K562 (cell line): Measurements from ENCODE around the gene TUBA1B. TPM values are rescaled to one million over a fixed set of nuclear protein-coding genes. Genes with fewer than 3 reads are reported as not detected.

Source experiments
- CBFA2T2 ChIP-seq: fragments of 450-650 bp; conservative IDR thresholded peaks from 2 replicates; pipeline ENCODE4 v1.6.1; 2017; ENCODE audit warnings: mild to moderate bottlenecking
- E2F3 ChIP-seq: fragments of 250-450 bp; sonication (Bioruptor Pico); IDR thresholded peaks from 2 replicates; pipeline ENCODE4 v1.4.0; 2020; ENCODE audit warnings: mild to moderate bottlenecking
- EGR1 ChIP-seq: fragments of 450-650 bp; conservative IDR thresholded peaks from 2 replicates; pipeline ENCODE4 v1.6.1; 2017; ENCODE audit warnings: mild to moderate bottlenecking
- EP300 ChIP-seq: IDR thresholded peaks from 2 replicates; pipeline ENCODE4 v1.6.1; 2012; ENCODE audit warnings: low read length, improper control_type of control experiment
- FOXA1 ChIP-seq: fragments of 450-650 bp; IDR thresholded peaks from 2 replicates; pipeline ENCODE4 v1.6.1; 2016; ENCODE audit warnings: mild to moderate bottlenecking, borderline replicate concordance
- HMG20B ChIP-seq: fragments of 250-450 bp; sonication (Bioruptor Pico); IDR thresholded peaks from 2 replicates; pipeline ENCODE4 v1.5.0; 2021; ENCODE audit warnings: mild to moderate bottlenecking
- LEF1 ChIP-seq: fragments of 450-650 bp; IDR thresholded peaks from 2 replicates; pipeline ENCODE4 v1.6.1; 2016; ENCODE audit warnings: mild to moderate bottlenecking
- MAFG ChIP-seq: fragments of 450-650 bp; conservative IDR thresholded peaks from 2 replicates; pipeline ENCODE4 v1.6.1; 2016; ENCODE audit warnings: missing genetic modification characterization, missing compliant biosample characterization
- MTA2 ChIP-seq: fragments of 450-650 bp; IDR thresholded peaks from 2 replicates; pipeline ENCODE4 v1.6.1; 2016; ENCODE audit warnings: low read depth
- NCOA1 ChIP-seq: fragments of 450-650 bp; IDR thresholded peaks from 2 replicates; pipeline ENCODE4 v1.6.1; 2016; ENCODE audit warnings: low read depth
- POLR2A ChIP-seq: fragments of 450-650 bp; conservative IDR thresholded peaks from 2 replicates; pipeline ENCODE4 v1.6.1; 2016
- TCF7 ChIP-seq: sonication (generic); IDR thresholded peaks from 2 replicates; pipeline ENCODE4 v1.6.1; 2016; ENCODE audit warnings: antibody characterized with exemption, borderline replicate concordance
- ZNF12 ChIP-seq: sonication (generic); formaldehyde crosslinking; IDR thresholded peaks from 2 replicates; pipeline ENCODE4 v1.4.0; 2020; ENCODE audit warnings: mild to moderate bottlenecking, missing genetic modification reagents
- ZNF232 ChIP-seq: sonication (generic); formaldehyde crosslinking; IDR thresholded peaks from 2 replicates; pipeline ENCODE4 v1.8.0; 2022; ENCODE audit warnings: mild to moderate bottlenecking, missing genetic modification reagents
- ZNF277 ChIP-seq: fragments of 250-450 bp; sonication (Bioruptor Pico); IDR thresholded peaks from 2 replicates; pipeline ENCODE4 v1.8.0; 2022; ENCODE audit warnings: inconsistent platforms, mild to moderate bottlenecking, moderate library complexity, borderline replicate concordance
- ZNF57 ChIP-seq: fragments of 450-650 bp; formaldehyde crosslinking; IDR thresholded peaks from 2 replicates; pipeline ENCODE4 v1.4.0; 2020; ENCODE audit warnings: mild to moderate bottlenecking, moderate library complexity
- ZNF785 ChIP-seq: fragments of 250-450 bp; sonication (Bioruptor Pico); IDR thresholded peaks from 2 replicates; pipeline ENCODE4 v1.4.0; 2020; ENCODE audit warnings: mild to moderate bottlenecking
- polyA plus RNA-seq, 8 experiments: library from polyadenylated mRNA; depleted of rRNA in 4 of 8; stranded (reverse) in 5 of 8; unstranded in 3 of 8; fragments of >200 nt; fragmentation: Nextera tagmentation in 2 of 8; fragmentation: Illumina TruSeq in 1 of 8; extraction: Ambion mirVana in 2 of 8; extraction: Trizol in 1 of 8; gene quantifications; 2 replicates each; pipeline versions ENCODE4 v1.2.1 to v1.2.3, GENCODE V29; 2011 to 2014; ENCODE audit warnings: inconsistent platforms in 1 of 8, missing spikeins in 1 of 8
- total RNA-seq, 7 experiments: library from RNA; depleted of rRNA in 6 of 7; stranded (reverse); fragments of >200 nt in 6 of 7; fragmentation: Illumina TruSeq in 2 of 7; extraction: Trizol in 2 of 7; gene quantifications; 2 replicates each; pipeline versions ENCODE4 v1.2.1 to v1.2.3, GENCODE V29; 2011 to 2021; ENCODE audit warnings: low replicate concordance in 1 of 7
- TF ChIP-seq, protein P1 (sequence below): fragments of 250-450 bp; sonication (Bioruptor Pico); IDR thresholded peaks from 2 replicates; pipeline ENCODE4 v1.4.0; 2020
- TF ChIP-seq, protein P2 (sequence below): fragments of 250-450 bp; sonication (Bioruptor Pico); IDR thresholded peaks from 2 replicates; pipeline ENCODE4 v1.9.0; 2021; ENCODE audit warnings: mild to moderate bottlenecking
- TF ChIP-seq, protein P3 (sequence below): sonication (generic); formaldehyde crosslinking; IDR thresholded peaks from 2 replicates; pipeline ENCODE4 v1.8.1; 2023; ENCODE audit warnings: mild to moderate bottlenecking, missing genetic modification reagents

Gene TUBA1B
- total and polyA plus RNA-seq, 9 of the 15 experiments (the other 6 are each of a cell fraction or from before 2014, with no cell fraction given) = 2,189 to 4,624 (median 2,628) TPM

DNA sequence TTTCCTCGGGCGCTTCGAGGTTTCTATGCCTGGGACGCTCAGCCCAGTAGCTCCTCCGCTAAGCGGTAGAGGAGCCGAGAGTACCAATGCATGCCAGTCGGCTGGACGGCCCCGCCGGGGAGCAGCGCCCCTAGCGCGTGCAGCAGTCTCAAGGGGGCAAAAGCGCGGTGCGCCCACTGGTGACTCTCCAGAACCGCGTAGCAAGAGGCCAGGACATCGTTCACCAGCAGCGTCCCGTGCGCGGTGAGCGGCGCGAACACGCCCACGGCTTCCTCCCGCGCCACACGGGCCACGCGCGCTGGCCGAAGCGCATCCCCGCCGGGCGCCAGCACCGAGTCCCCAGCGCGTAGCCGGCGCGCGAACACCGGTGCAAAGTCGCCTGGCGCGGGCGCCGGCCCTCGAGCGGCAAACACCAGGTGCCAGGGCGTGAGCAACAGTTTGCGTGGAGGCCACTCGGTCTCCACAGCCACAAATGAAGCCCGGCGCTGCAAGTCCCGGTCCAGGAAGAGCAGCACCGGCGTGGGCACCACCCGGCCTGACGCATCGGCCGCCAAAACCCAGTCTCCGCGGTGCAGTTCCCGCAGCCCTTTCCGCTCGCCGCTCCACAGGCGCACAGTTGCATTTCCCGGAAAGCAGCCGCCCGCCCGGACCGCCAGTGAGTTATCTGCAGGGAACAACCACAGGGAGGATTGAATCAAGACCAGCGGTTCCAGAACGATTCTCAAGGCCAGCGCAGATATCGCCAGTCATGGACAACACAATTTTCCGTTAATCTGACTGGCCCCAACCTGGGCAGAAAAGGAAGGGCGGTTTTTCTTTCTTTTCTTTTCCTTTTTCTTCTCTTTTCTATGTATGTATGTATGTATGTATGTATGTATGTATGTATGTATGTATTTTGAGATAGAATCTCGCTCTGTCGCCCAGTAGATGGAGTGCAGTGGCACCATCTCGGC, 41.1 kb downstream of the TUBA1B start (continued):
- TF ChIP-seq, protein P1, sequence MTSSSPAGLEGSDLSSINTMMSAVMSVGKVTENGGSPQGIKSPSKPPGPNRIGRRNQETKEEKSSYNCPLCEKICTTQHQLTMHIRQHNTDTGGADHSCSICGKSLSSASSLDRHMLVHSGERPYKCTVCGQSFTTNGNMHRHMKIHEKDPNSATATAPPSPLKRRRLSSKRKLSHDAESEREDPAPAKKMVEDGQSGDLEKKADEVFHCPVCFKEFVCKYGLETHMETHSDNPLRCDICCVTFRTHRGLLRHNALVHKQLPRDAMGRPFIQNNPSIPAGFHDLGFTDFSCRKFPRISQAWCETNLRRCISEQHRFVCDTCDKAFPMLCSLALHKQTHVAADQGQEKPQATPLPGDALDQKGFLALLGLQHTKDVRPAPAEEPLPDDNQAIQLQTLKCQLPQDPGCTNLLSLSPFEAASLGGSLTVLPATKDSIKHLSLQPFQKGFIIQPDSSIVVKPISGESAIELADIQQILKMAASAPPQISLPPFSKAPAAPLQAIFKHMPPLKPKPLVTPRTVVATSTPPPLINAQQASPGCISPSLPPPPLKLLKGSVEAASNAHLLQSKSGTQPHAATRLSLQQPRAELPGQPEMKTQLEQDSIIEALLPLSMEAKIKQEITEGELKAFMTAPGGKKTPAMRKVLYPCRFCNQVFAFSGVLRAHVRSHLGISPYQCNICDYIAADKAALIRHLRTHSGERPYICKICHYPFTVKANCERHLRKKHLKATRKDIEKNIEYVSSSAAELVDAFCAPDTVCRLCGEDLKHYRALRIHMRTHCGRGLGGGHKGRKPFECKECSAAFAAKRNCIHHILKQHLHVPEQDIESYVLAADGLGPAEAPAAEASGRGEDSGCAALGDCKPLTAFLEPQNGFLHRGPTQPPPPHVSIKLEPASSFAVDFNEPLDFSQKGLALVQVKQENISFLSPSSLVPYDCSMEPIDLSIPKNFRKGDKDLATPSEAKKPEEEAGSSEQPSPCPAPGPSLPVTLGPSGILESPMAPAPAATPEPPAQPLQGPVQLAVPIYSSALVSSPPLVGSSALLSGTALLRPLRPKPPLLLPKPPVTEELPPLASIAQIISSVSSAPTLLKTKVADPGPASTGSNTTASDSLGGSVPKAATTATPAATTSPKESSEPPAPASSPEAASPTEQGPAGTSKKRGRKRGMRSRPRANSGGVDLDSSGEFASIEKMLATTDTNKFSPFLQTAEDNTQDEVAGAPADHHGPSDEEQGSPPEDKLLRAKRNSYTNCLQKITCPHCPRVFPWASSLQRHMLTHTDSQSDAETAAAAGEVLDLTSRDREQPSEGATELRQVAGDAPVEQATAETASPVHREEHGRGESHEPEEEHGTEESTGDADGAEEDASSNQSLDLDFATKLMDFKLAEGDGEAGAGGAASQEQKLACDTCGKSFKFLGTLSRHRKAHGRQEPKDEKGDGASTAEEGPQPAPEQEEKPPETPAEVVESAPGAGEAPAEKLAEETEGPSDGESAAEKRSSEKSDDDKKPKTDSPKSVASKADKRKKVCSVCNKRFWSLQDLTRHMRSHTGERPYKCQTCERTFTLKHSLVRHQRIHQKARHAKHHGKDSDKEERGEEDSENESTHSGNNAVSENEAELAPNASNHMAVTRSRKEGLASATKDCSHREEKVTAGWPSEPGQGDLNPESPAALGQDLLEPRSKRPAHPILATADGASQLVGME = no peak
- peak; percentile 92 for TF ChIP-seq EP300
- TF ChIP-seq MAFG (tag) = peak; percentile 59; the same call in 1 of the 2 replicates
- TF ChIP-seq E2F3 (CRISPR knock-in tag) = 0 out of 2 replicates have a peak, but pooled peaks have one; percentile 11
- no peak for TF ChIP-seq FOXA1
- TF ChIP-seq ZNF277 = no peak
- no peak for TF ChIP-seq ZNF12
- TF ChIP-seq ZNF232 (CRISPR knock-in tag) = no peak
- no peak for TF ChIP-seq ZNF785 (CRISPR knock-in tag)
- no peak for TF ChIP-seq HMG20B (CRISPR knock-in tag)
- peak; percentile 88 for TF ChIP-seq CBFA2T2
- TF ChIP-seq MTA2 = peak; percentile 71
- TF ChIP-seq NCOA1 = peak; percentile 68; the same call in 1 of the 2 replicates
- TF ChIP-seq ZNF57 = no peak
- peak; percentile 47 for TF ChIP-seq EGR1
- TF ChIP-seq, protein P2, sequence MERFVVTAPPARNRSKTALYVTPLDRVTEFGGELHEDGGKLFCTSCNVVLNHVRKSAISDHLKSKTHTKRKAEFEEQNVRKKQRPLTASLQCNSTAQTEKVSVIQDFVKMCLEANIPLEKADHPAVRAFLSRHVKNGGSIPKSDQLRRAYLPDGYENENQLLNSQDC (CRISPR knock-in tag) = no peak
- 0 out of 2 replicates have a peak, but pooled peaks have one; percentile 42 for TF ChIP-seq LEF1
- TF ChIP-seq, protein P3, sequence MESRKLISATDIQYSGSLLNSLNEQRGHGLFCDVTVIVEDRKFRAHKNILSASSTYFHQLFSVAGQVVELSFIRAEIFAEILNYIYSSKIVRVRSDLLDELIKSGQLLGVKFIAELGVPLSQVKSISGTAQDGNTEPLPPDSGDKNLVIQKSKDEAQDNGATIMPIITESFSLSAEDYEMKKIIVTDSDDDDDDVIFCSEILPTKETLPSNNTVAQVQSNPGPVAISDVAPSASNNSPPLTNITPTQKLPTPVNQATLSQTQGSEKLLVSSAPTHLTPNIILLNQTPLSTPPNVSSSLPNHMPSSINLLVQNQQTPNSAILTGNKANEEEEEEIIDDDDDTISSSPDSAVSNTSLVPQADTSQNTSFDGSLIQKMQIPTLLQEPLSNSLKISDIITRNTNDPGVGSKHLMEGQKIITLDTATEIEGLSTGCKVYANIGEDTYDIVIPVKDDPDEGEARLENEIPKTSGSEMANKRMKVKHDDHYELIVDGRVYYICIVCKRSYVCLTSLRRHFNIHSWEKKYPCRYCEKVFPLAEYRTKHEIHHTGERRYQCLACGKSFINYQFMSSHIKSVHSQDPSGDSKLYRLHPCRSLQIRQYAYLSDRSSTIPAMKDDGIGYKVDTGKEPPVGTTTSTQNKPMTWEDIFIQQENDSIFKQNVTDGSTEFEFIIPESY = 0 out of 2 replicates have a peak, but pooled peaks have one; percentile 33
- TF ChIP-seq TCF7 = no peak
- TF ChIP-seq POLR2A = no peak
